GM18873 (cell line): Measurements from ENCODE around the gene FN1.

Experiments
- ATAC-seq: cut with Tn5 transposase; IDR thresholded peaks from one replicate; pipeline ENCODE4 v1.9.1; 2021; ENCODE audit warnings: mild to moderate bottlenecking, moderate library complexity, moderate number of reproducible peaks; ENCODE audit not compliant: unreplicated experiment, low FRiP score

FN1 gene

GRCh38 chr2:215390550-215390913 lies 45.3 kb downstream of the FN1 start:
- no peak for ATAC-seq

GRCh38 chr2:215388002-215388728 lies 47.7 kb downstream of the FN1 start:
- ATAC-seq, result no peak

GRCh38 chr2:215386566-215386965 lies 49.3 kb downstream of the FN1 start:
- ATAC-seq, result no peak

- no peak for ATAC-seq
Observed at GRCh38 chr2:215384710-215385109, 51.2 kb downstream of the FN1 start.

- no peak for ATAC-seq
Observed at GRCh38 chr2:215383652-215384279, 52.1 kb downstream of the FN1 start.

- no peak for ATAC-seq
Observed at GRCh38 chr2:215382480-215382879, 53.4 kb downstream of the FN1 start.

- ATAC-seq, result no peak
Observed at GRCh38 chr2:215382011-215382410, 53.9 kb downstream of the FN1 start.

GRCh38 chr2:215380699-215381098 lies 55.2 kb downstream of the FN1 start:
- no peak for ATAC-seq

- no peak for ATAC-seq
Observed at GRCh38 chr2:215379948-215380347, 55.9 kb downstream of the FN1 start.

- ATAC-seq, result no peak
Observed at GRCh38 chr2:215379039-215379438, 56.8 kb downstream of the FN1 start.

- no peak for ATAC-seq
Observed at GRCh38 chr2:215378045-215378444, 57.8 kb downstream of the FN1 start.

GRCh38 chr2:215377283-215377682 lies 58.6 kb downstream of the FN1 start:
- no peak for ATAC-seq

- ATAC-seq, result no peak
Observed at GRCh38 chr2:215376103-215376780, 59.6 kb downstream of the FN1 start.

- no peak for ATAC-seq
Observed at GRCh38 chr2:215375467-215375830, 60.4 kb downstream of the FN1 start.

GRCh38 chr2:215374642-215375466 lies 61.0 kb downstream of the FN1 start:
- no peak for ATAC-seq

- no peak for ATAC-seq
Observed at GRCh38 chr2:215374002-215374401, 61.9 kb downstream of the FN1 start.

- ATAC-seq, result no peak
Observed at GRCh38 chr2:215372968-215373649, 62.8 kb downstream of the FN1 start.

GRCh38 chr2:215371915-215372897 lies 63.7 kb downstream of the FN1 start:
- ATAC-seq, result no peak
